GM12874 (cell line): ENCODE results near the gene ADCY3.

Experiments
- CTCF ChIP-seq: IDR thresholded peaks from 2 replicates; pipeline ENCODE4 v1.5.1; 2011; ENCODE audit warnings: low read depth, mild to moderate bottlenecking, control low read depth, low read length, moderate library complexity; ENCODE audit not compliant: insufficient read depth

The ADCY3 gene

DNA sequence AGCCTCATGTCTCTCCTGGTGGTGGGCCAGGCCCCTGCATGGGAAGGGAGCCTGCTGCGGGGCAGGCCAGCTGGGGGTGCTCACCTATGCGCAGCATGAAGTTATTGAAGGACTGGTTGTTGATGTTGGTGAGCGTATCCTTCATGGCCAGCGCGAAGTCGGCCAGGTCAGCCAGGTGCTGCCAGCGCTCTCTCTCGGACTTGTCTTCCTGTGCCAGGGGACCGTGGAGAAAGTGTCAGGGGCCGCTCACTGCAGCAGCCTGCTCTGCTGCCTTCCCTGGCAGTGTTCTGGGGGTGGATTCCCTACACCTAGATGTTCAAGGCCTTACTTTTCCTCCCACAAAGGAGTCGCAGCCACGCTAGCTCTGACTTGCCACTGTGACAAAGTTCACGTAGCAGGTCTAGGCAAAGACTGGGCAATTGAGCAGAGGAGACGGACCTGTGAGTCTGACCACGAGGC is 98.6 kb downstream of the ADCY3 start:
- no peak for TF ChIP-seq CTCF

DNA sequence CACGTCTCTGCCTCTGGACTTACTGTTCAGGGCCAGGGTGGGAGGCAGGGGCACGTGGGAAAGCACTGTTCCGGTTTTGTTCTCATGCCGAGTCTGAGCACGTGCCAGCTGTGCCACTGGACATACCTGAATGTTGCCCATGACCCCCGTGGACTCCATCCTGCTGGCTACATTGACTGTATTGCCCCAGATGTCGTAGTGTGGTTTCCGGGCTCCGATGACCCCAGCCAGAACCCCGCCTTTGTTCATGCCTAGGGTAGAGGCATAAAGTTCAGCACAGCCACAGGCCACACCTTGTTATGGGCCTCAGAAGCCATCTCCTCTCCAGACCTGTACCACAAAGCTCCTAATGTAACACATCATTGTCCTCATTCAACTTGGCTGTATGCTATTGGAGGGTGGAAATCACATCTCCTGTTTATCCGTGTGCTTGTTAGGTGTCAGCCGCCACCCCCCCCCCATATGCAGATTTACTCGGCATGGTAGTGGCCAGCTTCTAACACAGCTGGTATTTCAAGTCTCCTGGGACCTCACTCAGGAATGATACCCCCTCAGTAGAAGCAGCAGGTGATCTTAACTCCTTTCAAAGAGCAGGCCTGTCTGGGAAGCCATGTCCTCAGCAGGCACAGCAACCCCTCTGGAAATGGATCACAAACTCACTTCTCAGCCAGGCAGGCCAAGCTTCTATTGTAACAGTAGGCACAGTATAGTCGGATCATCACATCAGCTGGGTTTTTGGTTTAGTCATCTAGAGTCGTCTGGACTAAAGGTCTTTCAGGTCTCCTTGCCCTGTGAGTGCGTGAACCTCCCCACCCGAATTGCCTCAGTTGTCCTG is 99.2 kb downstream of the ADCY3 start:
- no peak for TF ChIP-seq CTCF

DNA sequence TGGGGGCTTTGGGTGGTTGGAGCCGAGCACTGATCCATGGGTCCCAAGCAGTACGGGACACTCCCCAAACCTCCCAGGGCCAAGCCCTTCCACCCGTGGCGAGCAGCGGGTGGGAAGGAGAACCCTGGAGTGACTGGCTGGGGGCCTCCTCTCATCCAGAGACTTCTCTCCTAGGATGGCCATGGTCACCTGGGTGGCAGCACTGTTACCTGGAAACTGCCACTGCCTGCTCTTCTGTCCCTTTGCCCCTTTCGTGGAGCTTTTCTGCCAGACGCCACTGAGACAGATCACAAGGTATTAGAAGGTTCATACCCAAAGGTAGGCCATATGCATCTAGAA is 99.9 kb downstream of the ADCY3 start:
- TF ChIP-seq CTCF, result no peak

- no peak for TF ChIP-seq CTCF
These were observed 100.4 kb downstream of the ADCY3 start for GRCh38 chr2:24819442-24820174.

DNA sequence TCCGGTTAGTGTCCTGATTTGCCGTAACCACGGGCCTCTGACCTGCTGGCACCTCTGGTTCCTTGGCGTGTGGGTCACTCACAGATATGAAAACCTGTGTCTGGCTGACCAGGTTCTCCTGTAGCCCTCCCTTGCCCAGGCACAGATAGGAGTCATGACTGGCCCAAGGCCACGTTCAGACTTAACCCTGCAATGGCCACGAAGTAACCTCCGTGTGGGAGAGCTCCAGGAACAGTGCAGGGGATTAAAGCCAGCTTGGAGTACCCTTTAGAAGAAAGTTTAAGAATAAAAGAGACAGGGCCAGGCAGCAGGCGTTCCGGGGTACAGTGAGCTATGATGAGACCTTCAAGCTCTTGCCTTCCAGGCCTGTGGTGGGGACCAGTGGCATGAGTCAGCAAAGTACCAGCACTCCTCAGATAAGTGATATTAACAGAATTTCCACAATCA is 101.3 kb downstream of the ADCY3 start:
- no peak for TF ChIP-seq CTCF

DNA sequence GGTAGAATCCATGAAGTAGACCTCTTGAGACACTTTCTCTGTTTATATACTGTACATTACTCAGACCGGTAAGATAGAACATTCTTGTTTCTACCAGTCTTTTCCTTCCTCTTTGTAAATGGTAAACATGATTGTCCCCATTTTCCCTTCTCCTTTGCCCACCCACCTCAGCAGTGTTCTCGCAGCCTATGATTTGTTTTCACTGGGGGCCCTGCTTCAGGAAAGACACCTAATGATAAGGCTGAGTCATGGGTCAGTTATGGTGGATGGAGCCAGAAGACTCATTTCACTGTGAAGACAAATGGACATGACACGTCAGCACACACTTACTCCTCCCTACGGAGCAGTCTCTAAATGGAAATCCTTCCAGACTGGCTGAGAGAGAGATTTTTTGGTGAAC is 103.2 kb downstream of the ADCY3 start:
- no peak for TF ChIP-seq CTCF

- no peak for TF ChIP-seq CTCF
These were observed 103.6 kb downstream of the ADCY3 start for GRCh38 chr2:24816404-24816803.
